Left renal pelvis (tissue), 4 donors: ENCODE measurements around the gene DRD1. TPM values are rescaled to one million over a fixed set of nuclear protein-coding genes. Genes with fewer than 3 reads are reported as not detected.
"Not testable (repeated sequence)": the region's sequence is repeated elsewhere in the genome, so short reads cannot be mapped to it uniquely, and the experiment has no call there.

Experiments
- DNase-seq, 4 donors: peaks; one replicate each; pipeline ENCODE4 v3.0.0-alpha.2; 2013; ENCODE audit warnings: low read depth in 4 of 4, low spot score in 3 of 4
- polyA plus RNA-seq, 4 donors: library from polyadenylated mRNA; unstranded; fragments of 120-200 nt; gene quantifications; one replicate each; pipeline ENCODE4 v1.2.1, GENCODE V29; 2013; ENCODE audit not compliant: insufficient read length in 4 of 4

DRD1 gene
- polyA plus RNA-seq, 4 donors: 0.06 TPM; not detected in 3

DNA sequence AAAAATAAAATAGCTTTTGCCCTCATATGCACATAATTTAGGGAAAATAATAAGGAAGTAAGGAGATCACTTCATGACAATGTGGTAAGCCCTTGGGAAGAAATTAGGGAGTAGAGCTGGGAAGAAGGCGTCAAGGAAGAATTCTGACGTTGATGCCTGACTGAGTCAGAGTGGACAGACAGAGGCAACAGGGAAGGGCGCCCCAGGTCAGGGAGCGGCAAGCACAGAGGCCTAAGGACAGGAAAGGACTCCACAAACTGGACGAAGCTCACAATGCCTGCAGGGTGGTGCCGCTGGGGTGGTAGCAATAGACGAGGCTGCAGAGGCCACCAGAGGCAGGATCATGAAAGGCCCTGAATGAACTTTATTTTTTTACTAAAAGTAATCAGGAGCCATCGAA, 7.6 kb downstream of the DRD1 start:
- no peak for DNase-seq

DNA sequence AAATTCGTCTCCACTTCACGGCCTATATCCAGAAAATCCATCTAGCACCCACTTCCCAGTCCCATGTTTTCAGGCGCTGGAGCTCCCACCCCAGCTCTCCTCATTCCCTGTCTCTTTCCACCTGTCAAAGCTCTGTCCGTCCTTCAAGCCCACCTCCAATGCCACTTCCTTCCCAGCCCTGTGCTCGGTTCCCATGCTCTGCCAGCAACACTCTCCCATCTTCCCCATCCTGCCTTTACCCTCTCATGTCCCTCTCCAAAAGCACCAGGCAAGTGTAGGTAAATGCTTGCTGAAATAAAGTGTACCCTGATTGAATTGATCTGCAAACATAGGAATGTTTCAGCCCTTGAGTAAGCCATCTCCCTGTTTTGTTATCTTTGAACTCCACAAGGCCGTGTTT, 9.2 kb downstream of the DRD1 start:
- no peak for DNase-seq

DNA sequence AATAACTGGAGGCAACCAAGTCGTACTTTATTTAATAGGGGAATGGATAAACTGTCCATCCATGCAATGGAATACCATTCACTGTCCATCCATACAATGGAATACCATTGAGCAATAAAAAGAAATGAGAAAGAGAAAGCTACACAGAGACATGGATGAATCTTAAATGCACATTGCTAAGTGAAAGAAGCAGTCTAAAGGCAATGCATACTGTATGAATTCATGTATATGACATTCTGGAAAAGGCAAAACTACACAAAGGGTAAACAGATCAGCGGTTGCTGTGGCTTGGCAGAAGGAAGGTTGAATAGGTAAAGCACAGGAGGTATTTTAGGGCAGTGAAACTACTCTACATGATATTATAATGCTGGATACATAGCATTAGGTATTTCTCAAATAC, 16.2 kb downstream of the DRD1 start:
- DNase-seq: no peak

DNA sequence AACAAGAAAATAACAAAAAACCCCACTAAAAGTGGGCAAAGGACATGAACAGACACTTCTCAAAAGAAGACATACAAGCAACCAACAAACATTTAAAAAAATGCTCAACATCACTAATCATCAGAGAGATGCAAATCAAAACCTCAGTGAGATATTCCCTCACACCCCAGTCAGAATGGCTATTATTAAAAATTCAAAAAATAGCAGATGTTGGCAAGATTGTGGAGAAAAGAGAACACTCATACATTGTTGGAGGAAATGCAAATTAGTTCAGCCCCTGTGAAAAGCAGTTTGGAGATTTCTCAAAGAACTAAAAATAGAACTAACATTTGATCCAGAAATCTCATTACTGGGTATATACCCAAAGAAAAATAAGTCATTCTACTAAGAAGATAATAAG, 19.4 kb downstream of the DRD1 start:
- not testable (repeated sequence) for DNase-seq

DNA sequence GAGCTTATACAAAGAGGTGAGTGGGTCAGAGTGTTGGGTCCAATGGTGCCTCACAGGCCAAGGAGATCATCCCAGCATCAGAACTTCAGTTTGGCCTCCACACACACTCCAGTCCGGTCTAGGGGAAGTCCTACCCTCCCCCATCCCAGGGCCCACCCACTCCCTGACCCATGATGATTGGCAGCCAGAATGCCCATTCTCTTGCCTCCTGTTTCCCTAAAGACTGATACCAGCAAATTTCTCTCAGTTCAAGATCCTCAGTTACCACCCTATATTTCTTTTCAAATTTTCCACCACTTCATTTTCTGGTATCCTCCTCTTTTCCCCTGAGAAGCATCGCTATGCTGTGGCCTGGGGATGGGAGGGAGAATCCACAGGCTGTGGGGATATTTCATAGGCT, 21.9 kb downstream of the DRD1 start:
- DNase-seq: no peak

DNA sequence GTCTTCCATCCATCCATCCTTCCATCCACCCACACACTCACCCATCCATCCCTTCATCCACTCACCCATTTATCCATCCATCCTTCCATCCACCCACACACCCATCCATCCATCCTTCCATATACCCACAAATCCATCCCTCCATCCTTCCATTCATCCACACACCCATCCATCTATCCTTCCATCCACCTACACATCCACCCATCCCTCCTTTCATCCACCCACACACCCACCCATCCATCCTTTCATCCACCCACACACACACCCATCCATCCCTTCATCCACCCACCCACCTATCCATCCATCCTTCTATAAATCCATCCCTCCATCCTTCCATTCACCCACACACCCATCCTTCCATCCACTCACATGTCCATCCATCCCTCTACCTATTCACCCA, 23.6 kb downstream of the DRD1 start:
- no peak for DNase-seq

DNA sequence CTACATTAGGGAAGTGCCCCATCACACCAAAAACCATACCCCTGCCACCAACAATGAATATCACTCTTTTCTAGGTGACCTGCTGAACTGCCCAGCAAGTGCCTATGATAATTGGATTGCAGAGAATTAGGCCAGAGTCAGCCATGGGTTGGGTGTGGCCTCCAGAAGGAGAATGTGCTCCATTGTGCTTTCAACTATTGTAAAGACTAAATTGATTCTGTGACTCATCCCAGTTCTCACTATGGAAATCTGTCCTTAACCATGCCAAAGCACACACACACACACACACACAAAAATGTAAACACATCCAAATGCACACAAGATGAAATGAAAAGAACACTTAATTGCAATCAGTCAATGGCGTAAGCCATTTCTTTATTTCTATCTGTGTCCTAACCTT, 25.7 kb downstream of the DRD1 start:
- DNase-seq: no peak

DNA sequence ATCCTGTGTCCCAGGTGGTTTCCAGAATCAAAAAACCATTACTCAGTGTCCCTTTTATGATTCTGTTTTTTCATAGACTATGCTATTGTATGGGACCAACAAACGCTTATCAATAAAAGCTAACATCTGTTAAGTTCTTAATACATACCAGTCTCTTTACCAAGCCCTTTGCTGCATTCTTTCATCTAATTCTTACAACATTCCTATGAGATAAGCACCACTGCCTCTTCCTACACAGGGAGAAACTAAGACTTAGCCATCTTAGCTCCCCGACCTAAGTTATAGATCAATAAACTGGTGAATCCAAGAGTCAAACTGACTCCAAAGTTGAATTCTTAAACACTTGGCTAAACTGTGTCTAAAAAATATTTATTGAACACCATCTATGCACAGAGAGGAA, 26.6 kb downstream of the DRD1 start:
- no peak for DNase-seq

DNA sequence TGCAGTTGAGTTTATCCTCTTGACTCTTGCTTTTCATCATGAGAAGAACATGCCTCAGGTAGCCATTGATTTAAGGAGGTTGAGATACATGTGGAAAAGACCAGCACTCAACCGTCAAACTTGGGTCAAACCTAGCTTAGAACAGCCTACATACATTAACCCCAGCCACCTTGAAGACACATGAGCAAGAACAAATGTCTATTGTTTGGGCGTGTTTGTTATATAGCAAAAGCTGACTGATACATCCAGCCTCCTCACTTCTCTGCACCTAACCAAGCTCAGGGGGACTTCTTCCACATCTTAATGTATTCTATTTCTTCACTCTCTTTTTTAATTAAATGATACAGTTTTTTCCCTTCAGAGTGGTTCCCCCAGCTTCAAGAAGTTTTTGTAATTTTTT, 28.7 kb downstream of the DRD1 start:
- no peak for DNase-seq

DNA sequence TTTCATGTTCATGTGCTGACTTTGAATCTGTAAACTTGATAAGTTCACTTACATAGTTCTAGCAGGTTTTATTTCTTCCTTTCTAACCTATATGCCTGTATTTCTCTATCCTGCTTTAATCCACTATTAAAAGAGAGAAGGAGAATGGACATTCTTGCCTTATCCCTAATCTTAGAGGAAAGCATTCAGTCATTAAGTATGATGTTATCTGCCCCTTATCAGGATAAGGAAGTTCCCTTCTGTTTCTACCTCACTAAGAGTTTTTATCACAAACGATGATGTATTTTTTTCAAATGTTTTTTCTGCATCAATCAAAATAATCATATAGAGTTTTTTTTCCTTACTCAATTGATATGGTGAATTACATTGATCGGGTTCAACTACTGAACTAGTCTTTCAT, 33.1 kb downstream of the DRD1 start:
- DNase-seq: no peak

DNA sequence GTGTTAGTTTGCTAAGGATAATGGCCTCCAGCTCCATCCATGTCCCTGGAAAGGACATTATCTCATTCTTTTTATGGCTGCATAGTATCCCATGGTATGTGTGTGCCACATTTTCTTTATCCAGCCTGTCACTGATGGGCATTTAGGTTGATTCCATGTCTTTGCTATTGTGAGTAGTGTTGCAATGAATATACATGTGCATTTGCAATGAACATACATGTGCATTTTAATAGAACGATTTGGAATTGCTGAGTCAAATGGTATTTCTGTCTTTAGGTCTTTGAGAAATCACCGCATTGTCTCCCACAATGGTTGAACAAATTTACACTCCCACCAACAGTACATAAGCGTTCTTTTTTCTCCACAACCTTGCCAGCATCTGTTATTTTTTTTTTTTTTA, 37.7 kb downstream of the DRD1 start:
- no peak for DNase-seq

DNA sequence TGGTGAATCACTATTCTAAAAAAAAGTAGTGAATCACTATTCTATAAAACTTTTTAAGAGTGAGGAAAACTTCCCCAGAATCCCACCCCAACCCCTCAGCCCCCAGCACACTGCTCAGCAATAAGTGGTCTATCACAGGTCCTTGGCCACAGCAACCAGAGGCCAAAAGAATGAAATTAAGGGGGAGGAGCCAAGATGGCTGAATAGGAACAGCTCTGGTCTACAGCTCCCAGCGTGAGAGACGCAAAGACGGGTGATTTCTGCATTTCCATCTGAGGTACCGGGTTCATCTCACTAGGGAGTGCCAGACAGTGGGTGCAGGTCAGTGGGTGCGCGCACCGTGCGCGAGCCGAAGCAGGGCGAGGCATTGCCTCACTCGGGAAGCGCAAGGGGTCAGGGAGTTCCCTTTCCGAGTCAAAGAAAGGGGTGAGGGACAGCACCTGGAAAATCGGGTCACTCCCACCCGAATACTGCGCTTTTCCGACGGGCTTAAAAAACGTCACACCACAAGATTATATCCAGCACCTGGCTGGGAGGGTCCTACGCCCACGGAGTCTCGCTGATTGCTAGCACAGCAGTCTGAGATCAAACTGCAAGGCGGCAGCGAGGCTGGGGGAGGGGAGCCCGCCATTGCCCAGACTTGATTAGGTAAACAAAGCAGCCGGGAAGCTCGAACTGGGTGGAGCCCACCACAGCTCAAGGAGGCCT, 46.2 kb downstream of the DRD1 start:
- not testable (repeated sequence) for DNase-seq

DNA sequence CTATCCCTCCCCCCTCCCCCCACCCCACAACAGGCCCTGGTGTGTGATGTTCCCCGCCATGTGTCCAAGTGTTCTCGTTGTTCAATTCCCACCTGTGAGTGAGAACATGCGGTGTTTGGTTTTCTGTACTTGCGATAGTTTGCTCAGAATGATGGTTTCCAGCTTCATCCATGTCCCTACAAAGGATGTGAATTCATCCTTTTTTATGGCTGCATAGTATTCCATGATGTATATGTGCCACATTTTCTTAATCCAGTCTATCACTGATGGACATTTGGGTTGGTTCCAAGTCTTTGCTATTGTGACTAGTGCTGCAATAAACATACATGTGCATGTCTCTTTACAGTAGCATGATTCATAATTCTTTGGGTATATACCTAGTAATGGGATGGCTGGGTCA, 48.6 kb downstream of the DRD1 start:
- not testable (repeated sequence) for DNase-seq

DNA sequence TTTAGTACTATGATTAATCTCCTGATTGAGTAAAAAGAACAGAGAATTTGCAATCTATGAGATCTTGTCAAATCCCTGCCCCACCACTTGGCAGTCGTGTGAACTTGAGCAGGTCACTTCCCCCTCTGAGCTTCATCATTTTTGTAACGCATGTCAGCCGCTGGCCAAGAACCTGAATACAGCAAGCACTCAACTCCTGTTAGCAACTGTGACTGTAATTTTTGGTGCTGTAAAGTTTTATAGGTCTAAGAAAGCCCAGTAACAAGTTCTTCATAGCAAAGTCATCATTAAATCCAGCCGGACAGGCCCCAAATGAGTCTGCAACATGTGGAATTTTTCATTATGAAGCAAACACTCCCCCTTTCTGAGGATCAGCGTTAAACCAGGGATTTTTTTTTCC, 49.4 kb downstream of the DRD1 start:
- DNase-seq: no peak

DNA sequence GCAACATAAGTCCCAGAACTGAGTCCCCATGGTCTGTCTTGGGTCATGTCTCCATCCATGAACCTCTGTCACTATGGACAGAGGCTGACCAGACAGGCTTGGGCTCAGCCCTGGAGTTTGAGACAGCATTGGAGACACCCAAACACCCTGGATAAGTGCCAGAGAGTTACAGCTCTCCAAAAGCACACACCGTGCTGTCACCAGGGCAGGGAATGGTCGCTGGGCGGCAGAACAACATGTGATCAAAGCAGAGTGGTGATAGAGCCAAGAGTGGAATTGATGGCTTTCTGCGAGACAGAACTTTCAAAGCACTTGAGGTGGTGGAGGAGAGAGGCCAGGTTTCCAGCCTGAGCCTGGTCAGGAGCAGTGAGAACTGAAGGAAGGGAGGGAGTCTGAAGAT, 50.1 kb downstream of the DRD1 start:
- no peak for DNase-seq

DNA sequence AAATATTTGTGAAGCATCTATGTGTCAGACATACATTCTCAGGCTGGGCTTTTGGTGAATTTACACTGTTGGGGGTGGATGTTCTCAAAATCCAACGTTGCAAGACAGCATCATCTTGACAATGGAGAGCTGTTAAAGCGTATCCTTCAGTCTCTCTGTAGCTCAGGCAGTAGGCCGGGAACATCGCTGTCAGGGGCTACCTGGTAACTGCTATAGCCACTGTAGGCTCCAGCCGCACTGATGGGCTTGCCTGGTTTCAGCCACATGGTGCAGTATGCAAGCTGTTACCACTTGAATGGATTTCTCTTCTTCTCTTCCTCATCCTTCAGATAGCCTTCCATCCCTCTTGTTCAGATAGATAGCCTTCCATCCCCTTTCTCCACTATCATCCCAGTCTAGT, 51.7 kb downstream of the DRD1 start:
- DNase-seq: no peak

DNA sequence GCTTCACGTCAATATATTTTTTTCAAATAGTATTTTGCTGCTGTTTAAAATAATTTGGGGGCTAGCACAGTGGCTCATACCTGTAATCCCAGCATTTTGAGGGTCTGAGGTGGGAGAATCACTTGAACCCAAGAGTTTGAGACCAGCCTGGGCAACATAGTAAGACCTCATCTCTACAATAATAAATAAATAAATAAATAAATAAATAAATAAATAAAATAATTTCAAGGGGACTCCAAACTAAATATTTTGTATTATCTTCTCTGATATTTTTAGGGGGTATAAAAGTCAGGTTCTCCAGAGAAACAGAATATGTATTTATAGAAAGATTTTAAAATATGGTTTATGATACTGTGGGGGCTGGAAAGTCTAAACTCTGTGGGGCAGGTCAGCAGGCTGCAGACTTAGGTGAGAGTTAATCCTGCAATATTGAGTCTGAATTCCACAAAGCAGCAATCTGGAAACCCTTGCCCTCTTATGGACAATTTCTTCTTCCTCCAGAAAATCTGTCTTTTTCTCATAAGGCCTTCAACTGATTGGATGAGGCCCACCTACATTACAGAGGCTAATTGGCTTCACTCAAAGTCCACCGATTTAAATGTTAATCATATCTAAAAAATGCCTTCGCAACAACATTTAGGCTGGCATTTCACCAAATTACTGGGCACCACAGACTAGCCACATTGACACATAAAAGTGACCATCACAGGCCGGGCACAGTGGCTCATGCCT, 53.5 kb downstream of the DRD1 start:
- DNase-seq: no peak

Other genes starting within 250 kb of the DRD1 start
- gene SFXN1, start 34.4 kb upstream of the DRD1 start, polyA plus RNA-seq: 10 to 100 TPM; 32.9 to 49.0 (median 47.0) TPM
- 1 to 10 TPM in 3 of 4 donors, under 1 TPM in 1; 0.89 to 3.6 (median 3.0) TPM for gene HRH2, start 213.9 kb upstream of the DRD1 start, polyA plus RNA-seq